ENCODE data around the gene RPS6KC1.
"Not testable (repeated sequence)": the region's sequence is repeated elsewhere in the genome, so short reads cannot be mapped to it uniquely, and the experiment has no call there.

- TF ChIP-seq CTCF, POLR2A (IDR thresholded peaks at IDR 0.05): not testable (repeated sequence)
Measured at GRCh38 chr1:213160442-213160841, 109.4 kb downstream of the RPS6KC1 start.

Data from ovary (tissue), 3 donors.